ENCODE data around the gene C1QTNF8. TPM values are rescaled to one million over a fixed set of nuclear protein-coding genes. Genes with fewer than 3 reads are reported as not detected.

Gene C1QTNF8
- total and polyA plus RNA-seq, 2 of the 13 experiments (the other 11 are each of a cell fraction or from before 2014, with no cell fraction given) = 0.09 TPM; not detected in 1

GRCh38 chr16:1082266-1082951, 13.6 kb downstream of the C1QTNF8 start (continued):
- no peak for TF ChIP-seq SMARCC2 (IDR thresholded peaks at IDR 0.05)
- TF ChIP-seq YY1 (IDR thresholded peaks at IDR 0.05; ENCODE audit: insufficient read depth, insufficient replicate concordance, low read depth, low read length) = no peak
- TF ChIP-seq ZFP82 (CRISPR knock-in tag; IDR thresholded peaks at IDR 0.05; ENCODE audit: borderline replicate concordance) = peak; percentile 97; the same call in 1 of the 2 replicates
- TF ChIP-seq PPARG (CRISPR knock-in tag; conservative IDR thresholded peaks at IDR 0.05) = peak; percentile 60
- TF ChIP-seq ELF4 (CRISPR knock-in tag; IDR thresholded peaks at IDR 0.05; ENCODE audit: borderline replicate concordance) = peak; percentile 93; the same call in 1 of the 2 replicates
- TF ChIP-seq ZNF3 (CRISPR knock-in tag; IDR thresholded peaks at IDR 0.05) = peak; percentile 67; the same call in 1 of the 2 replicates
- TF ChIP-seq NFYB (CRISPR knock-in tag; IDR thresholded peaks at IDR 0.05) = peak; percentile 31
- no peak for TF ChIP-seq ZNF432 (CRISPR knock-in tag; IDR thresholded peaks at IDR 0.05; ENCODE audit: borderline replicate concordance)
- TF ChIP-seq ZNF224 (CRISPR knock-in tag; IDR thresholded peaks at IDR 0.05) = no peak
- peak; percentile 89; the same call in 1 of the 2 replicates for TF ChIP-seq ZNF589 (CRISPR knock-in tag; conservative IDR thresholded peaks at IDR 0.05)
- peak; percentile 52; the same call in 1 of the 2 replicates for TF ChIP-seq ZNF574 (CRISPR knock-in tag; IDR thresholded peaks at IDR 0.05)
- peak; percentile 52; the same call in 1 of the 2 replicates for TF ChIP-seq NR1H2 (CRISPR knock-in tag; IDR thresholded peaks at IDR 0.05; ENCODE audit: borderline replicate concordance, low read depth)
- TF ChIP-seq ZMYM4 (CRISPR knock-in tag; IDR thresholded peaks at IDR 0.05) = peak; percentile 83
- TF ChIP-seq, protein P1, sequence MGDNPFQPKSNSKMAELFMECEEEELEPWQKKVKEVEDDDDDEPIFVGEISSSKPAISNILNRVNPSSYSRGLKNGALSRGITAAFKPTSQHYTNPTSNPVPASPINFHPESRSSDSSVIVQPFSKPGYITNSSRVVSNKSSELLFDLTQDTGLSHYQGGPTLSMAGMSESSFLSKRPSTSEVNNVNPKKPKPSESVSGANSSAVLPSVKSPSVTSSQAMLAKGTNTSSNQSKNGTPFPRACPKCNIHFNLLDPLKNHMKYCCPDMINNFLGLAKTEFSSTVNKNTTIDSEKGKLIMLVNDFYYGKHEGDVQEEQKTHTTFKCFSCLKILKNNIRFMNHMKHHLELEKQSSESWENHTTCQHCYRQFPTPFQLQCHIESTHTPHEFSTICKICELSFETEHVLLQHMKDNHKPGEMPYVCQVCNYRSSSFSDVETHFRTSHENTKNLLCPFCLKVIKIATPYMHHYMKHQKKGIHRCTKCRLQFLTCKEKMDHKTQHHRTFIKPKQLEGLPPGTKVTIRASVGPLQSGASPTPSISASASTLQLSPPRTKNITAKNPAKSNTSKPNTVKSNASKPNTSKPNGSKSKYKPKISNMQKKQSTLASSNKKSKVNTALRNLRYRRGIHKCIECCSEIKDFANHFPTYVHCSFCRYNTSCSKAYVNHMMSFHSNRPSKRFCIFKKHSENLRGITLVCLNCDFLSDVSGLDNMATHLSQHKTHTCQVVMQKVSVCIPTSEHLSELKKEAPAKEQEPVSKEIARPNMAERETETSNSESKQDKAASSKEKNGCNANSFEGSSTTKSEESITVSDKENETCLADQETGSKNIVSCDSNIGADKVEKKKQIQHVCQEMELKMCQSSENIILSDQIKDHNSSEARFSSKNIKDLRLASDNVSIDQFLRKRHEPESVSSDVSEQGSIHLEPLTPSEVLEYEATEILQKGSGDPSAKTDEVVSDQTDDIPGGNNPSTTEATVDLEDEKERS (CRISPR knock-in tag; IDR thresholded peaks at IDR 0.05) = peak; percentile 97
- peak; percentile 94 for TF ChIP-seq FOXC1 (CRISPR knock-in tag; IDR thresholded peaks at IDR 0.05; ENCODE audit: borderline replicate concordance)
- no peak for TF ChIP-seq MATR3 (CRISPR knock-in tag; IDR thresholded peaks at IDR 0.05)
- peak; percentile 92 for TF ChIP-seq AKAP8 (CRISPR knock-in tag; IDR thresholded peaks at IDR 0.05)
- TF ChIP-seq, protein P2, sequence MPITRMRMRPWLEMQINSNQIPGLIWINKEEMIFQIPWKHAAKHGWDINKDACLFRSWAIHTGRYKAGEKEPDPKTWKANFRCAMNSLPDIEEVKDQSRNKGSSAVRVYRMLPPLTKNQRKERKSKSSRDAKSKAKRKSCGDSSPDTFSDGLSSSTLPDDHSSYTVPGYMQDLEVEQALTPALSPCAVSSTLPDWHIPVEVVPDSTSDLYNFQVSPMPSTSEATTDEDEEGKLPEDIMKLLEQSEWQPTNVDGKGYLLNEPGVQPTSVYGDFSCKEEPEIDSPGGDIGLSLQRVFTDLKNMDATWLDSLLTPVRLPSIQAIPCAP (CRISPR knock-in tag; IDR thresholded peaks at IDR 0.05; ENCODE audit: low read depth) = peak; percentile 81; the same call in 1 of the 2 replicates
- peak; percentile 83; the same call in 1 of the 2 replicates for TF ChIP-seq BRCA1 (CRISPR knock-in tag; IDR thresholded peaks at IDR 0.05)
- peak; percentile 90 for TF ChIP-seq ZNF773 (CRISPR knock-in tag; IDR thresholded peaks at IDR 0.05; ENCODE audit: borderline replicate concordance)
- TF ChIP-seq ZNF20 (CRISPR knock-in tag; IDR thresholded peaks at IDR 0.05) = no peak; the same call in 1 of the 2 replicates
- TF ChIP-seq CCAR2 (optimal IDR thresholded peaks at IDR 0.05; ENCODE audit: low read depth, low read length) = no peak
